GM18867 (cell line): ENCODE data around the gene C16orf89.

Experiments
- ATAC-seq: cut with Tn5 transposase; IDR thresholded peaks from one replicate; pipeline ENCODE4 v1.9.1; 2021; ENCODE audit warnings: mild to moderate bottlenecking, moderate library complexity; ENCODE audit not compliant: unreplicated experiment

The C16orf89 gene

DNA sequence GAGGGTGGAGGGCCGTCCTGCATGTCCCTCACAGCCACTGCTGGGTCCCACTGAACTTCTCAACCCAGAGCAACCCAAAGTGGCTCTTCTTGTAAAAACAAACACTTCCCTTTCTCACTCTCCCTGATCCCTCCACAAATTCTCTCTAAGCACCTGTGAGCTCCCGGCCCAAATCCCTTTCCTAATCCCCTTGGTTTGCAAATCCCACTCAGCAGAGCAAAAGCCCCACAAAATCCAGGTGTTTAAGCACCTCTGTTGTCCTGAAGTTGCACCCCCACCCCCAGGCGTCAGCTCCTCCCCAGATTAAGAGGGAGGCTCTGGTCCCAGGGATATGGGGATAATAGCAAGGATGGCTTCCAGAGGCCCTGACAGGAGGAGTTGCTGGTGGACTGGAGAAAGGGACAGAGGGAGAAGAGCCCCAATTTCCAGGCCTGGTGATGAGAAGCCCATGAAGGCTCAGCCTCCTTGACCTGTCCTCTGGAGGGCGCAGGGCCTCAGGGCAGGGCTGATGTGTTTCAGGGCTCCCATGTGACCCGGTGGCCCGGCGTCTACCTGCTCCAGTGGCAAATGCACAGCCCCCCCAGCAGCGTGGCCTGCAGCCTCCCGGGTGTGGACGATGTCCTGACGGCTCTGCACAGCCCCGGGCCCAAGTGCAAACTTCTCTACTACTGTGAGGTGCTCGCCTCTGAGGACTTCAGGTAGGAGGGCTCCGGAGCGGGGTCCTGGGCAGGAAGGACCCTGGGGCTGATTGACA is 55.0 kb downstream of the C16orf89 start:
- no peak for ATAC-seq

DNA sequence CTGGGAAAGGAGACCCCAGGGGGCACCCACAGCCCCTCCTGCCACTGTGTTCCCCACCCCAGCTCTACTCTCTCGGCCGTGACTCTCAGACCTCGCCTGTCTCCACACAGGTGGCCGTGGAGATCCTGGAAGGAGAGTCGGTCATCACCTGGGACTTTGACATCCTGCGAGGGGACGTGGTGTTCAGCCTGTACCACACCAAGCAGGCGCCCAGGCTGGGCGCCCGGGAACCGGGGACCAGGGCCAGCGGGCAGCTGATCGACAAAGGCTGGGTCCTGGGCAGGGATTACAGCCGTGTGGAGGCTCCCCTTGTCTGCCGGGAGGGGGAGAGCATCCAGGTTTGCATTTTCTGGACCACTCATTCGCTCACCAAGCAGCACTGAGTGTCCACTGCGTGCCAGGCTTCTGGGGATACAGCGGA is 57.4 kb downstream of the C16orf89 start:
- ATAC-seq: no peak

DNA sequence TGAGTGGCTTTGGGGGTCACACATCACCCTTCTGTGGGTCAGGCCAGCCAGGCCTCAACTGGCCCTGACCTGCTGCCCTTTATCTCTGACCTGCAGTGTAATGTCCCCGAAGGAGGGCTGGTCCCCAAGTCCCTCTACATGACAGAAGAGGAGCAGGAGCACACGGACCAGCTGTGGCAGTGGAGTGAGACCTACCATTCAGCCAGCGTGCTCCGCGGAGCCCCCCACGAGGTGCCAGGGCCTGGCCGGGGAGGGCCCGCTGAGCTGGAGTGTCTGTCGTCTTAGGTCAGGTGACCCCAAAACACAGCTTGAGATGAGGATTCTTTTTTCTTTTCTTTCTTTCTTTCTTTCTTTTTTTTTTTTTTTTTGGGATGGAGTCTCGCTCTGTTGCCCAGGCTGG is 58.5 kb downstream of the C16orf89 start:
- no peak for ATAC-seq

DNA sequence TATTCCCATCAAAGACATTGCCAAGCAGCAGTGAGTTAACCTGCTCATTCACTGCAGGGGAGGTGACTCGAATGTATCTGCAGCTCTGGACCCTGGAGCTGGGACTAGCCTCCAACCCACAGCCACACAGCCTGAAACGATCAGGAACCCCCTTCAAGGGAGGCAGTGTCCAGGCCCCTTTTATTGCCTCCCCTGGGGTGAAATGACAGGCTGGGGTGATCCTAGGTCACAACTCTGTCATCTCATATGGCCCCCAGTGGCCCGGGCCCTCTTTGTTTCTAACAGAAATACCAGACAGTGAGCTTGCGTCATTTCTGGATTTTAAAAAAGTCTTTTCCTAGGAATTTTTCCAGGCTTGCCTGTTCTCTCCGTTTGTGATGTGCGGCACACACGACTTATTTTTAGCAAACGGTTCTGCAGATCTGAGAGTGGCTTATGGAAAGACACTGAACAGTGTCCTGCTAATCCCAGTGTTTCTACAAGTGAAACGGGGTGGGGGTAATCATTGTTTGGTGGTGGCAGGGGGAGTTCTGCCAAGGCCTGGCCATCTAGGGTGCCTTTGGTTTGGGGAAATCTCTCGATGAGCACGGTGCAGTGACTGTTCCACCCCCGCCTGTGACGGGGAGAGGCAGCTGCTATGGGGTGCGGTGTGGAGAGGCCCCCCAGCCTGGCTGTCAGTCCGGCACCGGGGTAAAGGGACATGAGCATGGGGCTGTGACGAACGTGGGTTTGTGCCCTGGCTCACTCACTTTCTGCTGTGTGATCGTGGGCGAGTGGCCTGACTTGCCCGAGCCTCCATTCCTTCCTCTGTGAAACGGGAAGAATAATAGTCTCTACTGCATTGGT is 59.2 kb downstream of the C16orf89 start:
- no peak for ATAC-seq

DNA sequence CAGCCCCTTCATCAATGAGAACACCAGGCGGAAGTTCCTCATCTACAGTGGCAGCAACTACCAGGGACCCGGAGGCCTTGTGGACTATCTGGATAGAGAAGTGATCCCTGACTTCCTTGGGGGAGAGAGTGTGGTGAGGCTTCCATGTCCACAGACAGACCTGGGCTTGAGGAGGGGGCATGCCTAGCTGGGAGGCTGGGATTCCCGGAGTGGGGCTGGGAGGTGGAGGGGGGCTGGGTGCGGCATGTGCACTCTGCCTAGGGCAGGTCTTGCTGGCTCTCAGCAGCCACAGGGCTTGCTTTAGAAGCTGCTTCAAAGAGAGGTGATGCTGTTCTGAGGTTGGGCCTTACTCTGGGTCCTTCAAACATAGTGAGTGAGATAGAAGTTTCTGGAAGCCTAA is 59.8 kb downstream of the C16orf89 start:
- ATAC-seq: no peak

DNA sequence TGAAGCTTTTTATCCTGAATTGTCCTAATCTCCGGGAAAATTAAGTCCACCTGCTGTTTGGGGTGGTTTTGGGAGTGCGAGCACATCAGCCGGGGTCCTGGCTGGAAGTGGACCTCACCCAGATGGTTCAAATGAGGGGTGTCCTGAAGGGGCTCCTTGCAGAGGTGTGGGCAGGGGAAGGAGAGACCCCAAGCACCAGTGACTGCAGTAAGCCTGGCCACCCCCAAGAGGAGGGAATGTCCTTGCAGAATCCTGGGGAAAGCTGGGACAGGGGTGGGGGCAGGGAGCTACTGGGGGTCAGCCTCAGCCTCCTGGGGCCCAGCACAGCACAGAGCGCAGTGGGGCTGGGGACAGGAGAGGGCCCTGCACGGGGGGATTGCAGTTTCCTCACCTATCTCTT is 61.4 kb downstream of the C16orf89 start:
- no peak for ATAC-seq

DNA sequence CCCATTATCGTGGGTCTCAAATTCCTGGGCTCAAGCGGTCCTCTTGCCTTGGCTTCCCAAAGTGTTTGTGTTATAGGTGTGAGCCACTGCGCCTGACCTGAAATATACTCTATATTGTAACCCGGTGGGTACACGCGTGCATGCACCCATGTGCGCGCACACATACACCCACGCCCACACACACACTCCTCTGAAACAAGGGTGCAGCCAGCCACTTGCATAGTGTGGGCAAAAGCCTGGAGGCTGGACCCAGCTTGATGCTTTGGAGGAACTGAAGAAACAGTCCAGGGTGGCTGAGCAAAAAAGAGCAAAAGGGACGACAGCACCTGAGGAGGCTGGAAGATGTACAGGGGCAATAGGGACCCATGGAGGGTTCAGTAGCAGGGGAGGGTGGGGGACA is 61.9 kb downstream of the C16orf89 start:
- no peak for ATAC-seq

DNA sequence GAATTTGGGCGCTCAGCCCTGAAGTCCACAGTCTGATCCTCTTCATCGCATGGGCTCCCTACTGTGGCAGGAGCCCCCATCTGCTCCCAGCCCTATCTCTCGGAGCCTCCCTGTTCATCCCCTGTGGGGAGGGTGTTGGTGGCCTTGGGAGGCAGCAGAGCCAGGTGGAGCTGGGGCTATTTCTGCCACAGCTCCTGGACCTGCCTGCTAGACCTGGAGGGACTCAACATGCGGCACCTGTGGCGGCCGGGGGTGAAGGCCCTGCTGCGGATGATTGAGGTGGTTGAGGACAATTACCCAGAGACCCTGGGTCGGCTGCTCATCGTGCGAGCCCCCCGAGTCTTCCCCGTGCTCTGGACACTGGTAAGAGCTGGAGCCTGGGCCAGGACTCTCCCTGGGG is 62.5 kb downstream of the C16orf89 start:
- no peak for ATAC-seq

DNA sequence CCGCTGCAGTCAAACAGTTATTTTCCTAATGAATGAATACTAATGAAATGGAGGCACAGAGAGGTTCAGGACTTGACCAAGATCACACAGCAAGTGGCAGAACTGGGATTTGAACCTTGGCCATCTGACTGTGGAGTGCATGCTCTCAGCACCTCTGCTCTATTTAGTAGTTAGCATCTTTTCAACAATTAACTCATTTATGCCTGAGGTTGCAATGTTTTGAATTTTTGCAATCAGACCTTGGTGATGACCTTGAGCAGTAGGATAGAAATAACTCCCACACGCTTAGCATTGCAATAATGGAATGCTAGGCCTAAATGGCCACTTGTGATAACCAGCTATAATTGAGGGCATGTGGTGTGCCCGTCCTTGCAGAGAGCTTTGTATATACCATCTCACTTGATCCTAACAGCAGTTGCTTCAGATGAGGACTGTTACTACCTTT is 63.0 kb downstream of the C16orf89 start:
- ATAC-seq: no peak

DNA sequence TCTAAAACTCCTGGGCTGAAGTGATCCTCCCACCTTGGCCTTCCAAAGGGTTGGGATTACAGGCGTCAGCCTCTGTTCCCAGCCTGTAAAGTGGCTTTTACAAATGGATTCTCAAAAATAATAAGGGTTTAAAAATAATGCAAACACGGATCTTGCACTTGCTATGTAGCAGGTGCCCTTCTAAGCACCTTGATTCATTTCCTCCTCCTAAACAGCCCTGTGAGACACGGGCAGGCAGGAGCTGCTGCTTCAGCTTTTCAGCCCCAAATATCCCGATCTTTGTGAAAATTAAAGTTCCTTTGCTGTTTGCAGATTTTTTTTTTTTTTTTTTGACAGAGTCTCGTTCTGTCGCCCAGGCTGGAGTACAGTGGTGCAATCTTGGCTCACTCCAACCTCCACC is 63.8 kb downstream of the C16orf89 start:
- ATAC-seq: no peak

DNA sequence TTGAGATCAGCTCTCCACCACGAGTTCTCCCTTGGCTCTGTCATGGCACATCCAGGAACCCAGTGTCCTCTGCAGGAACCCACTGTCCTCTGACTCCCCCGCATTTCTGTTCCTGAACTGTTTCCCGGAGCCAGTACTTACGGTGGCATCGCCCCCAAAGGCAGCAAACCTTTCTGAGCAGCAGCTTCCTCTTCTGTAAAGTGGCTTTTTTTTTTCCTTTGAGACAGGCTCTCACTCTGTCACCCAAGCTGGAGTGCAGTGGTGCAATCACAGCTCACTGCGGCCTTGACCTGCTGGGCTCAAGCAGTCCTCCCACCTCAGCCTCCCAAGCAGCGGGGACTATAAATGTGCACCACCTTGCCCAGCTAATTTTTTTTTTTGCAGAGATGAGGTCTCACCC is 64.2 kb downstream of the C16orf89 start:
- no peak for ATAC-seq

DNA sequence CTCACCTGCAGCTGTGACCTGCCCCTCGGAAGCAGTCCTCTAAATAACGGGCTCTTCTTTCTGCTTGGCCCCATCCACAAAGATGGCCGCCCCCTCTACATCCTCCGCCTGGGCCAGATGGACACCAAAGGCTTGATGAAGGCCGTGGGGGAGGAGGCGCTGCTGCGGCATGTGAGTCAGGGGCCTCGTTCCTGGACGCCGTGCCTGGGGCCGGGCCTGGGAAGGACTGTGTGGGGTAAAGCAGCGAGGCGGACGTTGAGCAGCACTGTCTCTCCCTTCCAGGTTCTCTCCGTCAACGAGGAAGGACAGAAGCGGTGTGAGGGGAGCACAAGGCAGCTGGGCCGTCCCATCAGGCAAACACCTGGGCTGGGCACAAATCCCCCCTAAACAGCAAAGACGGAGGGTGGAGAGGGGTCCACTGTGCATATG is 65.2 kb downstream of the C16orf89 start:
- no peak for ATAC-seq

DNA sequence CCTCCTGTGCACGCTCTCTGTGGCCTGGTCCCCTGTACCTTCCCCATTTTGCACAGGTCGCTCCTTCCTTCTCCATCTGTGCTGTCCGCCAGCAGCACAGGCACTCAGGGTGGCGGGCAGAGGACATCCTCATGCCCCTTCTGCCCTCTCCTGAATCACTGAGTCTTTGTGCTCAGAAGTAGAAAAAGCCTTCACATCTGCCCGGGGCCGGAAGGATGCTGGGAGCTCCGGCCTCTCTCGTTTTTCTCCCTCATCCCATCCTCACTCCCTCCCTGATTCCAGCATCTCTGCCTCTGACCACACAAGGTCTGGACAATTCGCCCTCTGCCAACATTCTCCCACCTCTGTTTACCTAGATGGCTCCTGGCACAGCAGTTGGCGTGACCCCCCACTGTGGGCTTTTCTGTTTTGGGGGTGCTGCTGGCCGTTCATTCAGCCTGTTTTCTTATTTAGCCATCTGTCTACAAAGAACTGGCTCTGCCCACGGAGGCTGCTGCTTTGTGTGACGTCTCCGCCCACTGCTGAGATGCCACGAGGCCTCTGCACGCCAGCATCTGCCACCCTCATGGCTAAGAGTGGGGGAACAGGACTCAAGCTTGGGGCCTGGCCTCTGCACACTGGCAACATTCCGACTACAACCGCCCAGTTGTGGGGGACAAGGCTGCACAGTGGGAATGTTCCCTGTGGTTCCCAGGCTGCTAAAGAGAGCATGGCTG is 70.9 kb downstream of the C16orf89 start:
- ATAC-seq: no peak
